GM12864 (cell line): ENCODE measurements around the gene DENND2D.

Experiments used
- DNase-seq: peaks from one replicate; pipeline ENCODE4 v3.0.0-alpha.2; 2011; ENCODE audit warnings: low read depth
- H3K4me3 ChIP-seq: 2 replicates; pipeline ENCODE4 v1.5.1; 2011; ENCODE audit warnings: mild to moderate bottlenecking, low read depth, low read length, control low read depth
- CTCF ChIP-seq: IDR thresholded peaks from 2 replicates; pipeline ENCODE4 v1.5.1; 2011; ENCODE audit warnings: low read depth, mild to moderate bottlenecking, moderate library complexity, low read length, control low read depth, inconsistent platforms; ENCODE audit errors: missing control alignments

The DENND2D gene

GRCh38 chr1:111199881-111200801, at the start of gene DENND2D:
Gene DENND2D, minus strand, starts transcription at chr1:111200646. Its CDS starts 187 bp downstream, at chr1:111200459.
- no peak for DNase-seq
- TF ChIP-seq CTCF: peak; percentile 8
- peak within 1 kb of the TSS; percentile 66 for H3K4me3 ChIP-seq

GRCh38 chr1:111249960-111250359, 49.5 kb upstream of the DENND2D start:
- no peak overlapping the region for H3K4me3 ChIP-seq
- DNase-seq: no peak
- no peak for TF ChIP-seq CTCF

- TF ChIP-seq CTCF: no peak
- DNase-seq: no peak
- H3K4me3 ChIP-seq: no peak overlapping the region
These were observed 46.8 kb upstream of the DENND2D start for GRCh38 chr1:111247125-111247838.

GRCh38 chr1:111242805-111243523, 42.5 kb upstream of the DENND2D start:
- H3K4me3 ChIP-seq: no peak overlapping the region
- no peak for DNase-seq
- no peak for TF ChIP-seq CTCF

GRCh38 chr1:111241797-111242196, 41.4 kb upstream of the DENND2D start:
- TF ChIP-seq CTCF: no peak
- no peak overlapping the region for H3K4me3 ChIP-seq
- DNase-seq: no peak

- no peak for DNase-seq
- no peak overlapping the region for H3K4me3 ChIP-seq
- TF ChIP-seq CTCF: no peak
These were observed 37.8 kb upstream of the DENND2D start for GRCh38 chr1:111238056-111238795.
